HCT116 (cell line): ENCODE results near the gene ARRDC2. TPM values are rescaled to one million over a fixed set of nuclear protein-coding genes. Genes with fewer than 3 reads are reported as not detected.

Experiments
- ATAC-seq: fragments of 200-7000 bp; cut with Tn5 transposase; 2 replicates; pipeline ENCODE4 v1.9.1; 2020; ENCODE audit warnings: mild to moderate bottlenecking, moderate library complexity
- BruUV-seq: library from RNA; stranded (reverse); fragments of 400-500 nt; replicated peaks from 2 replicates; lab custom pipeline; 2021; lab: Mats Ljungman, UMichigan
- CTCF ChIA-PET: fragments of 300-600 bp; sonication (Branson Sonifier 250); formaldehyde crosslinking; loops from one replicate; lab custom pipeline; 2021; ENCODE audit warnings: antibody characterized with exemption; lab: Charles Lee
- POLR2A ChIA-PET: fragments of 300-600, 350-600 bp; sonication (Branson Sonifier 250); formaldehyde crosslinking; loops from one replicate; lab custom pipeline; 2021; ENCODE audit warnings: antibody characterized with exemption; lab: Charles Lee
- RAD21 ChIA-PET, 2 experiments: fragments of 300-600 bp; sonication (Branson Sonifier 250); formaldehyde crosslinking; loops; one replicate each; lab custom pipeline; 2023; ENCODE audit warnings: low total read pairs in 2 of 2; ENCODE audit not compliant: uncharacterized antibody in 2 of 2, unreplicated experiment in 2 of 2, low non-redundant PET in 1 of 2; lab: Charles Lee
- DNase-seq: peaks from one replicate; pipeline ENCODE4 v3.0.0-alpha.2; 2010; ENCODE audit warnings: low read depth, low spot score
- H2AFZ ChIP-seq: fragments of 200-600 bp; shearing (Covaris generic), sonication (generic); 2 replicates; pipeline ENCODE4 v1.6.1; 2017; ENCODE audit warnings: low read depth, mixed run types, mixed read lengths, antibody characterized with exemption, low read length; ENCODE audit not compliant: poor library complexity, severe bottlenecking
- H3K27ac ChIP-seq: 2 replicates; pipeline ENCODE4 v1.5.1; 2012; ENCODE audit warnings: low read depth, low read length
- H3K27me3 ChIP-seq: fragments of 200-600 bp; sonication (generic); 2 replicates; pipeline ENCODE4 v1.6.1; 2016; ENCODE audit warnings: mixed run types, low read length, mixed read lengths; ENCODE audit not compliant: insufficient read depth
- H3K36me3 ChIP-seq, 2 experiments: fragments of 200-500 bp in 1 of 2; fragments of 200-600 bp in 1 of 2; sonication (Bioruptor generic) in 1 of 2; sonication (generic) in 1 of 2; 2 replicates each; pipeline versions ENCODE4 v1.5.1 to v1.6.1; 2014 to 2016; ENCODE audit warnings: low read length in 2 of 2, inconsistent platforms in 1 of 2, mixed read lengths in 1 of 2, mixed run types in 1 of 2; ENCODE audit not compliant: insufficient read depth in 2 of 2, control insufficient read depth in 1 of 2
- H3K4me1 ChIP-seq, 2 experiments: fragments of 200-600 bp in 1 of 2; sonication (generic) in 1 of 2; 2 replicates each; pipeline versions ENCODE4 v1.5.1 to v1.6.1; 2012 to 2017; ENCODE audit warnings: low read length in 2 of 2, inconsistent platforms in 1 of 2, mild to moderate bottlenecking in 1 of 2, mixed read lengths in 1 of 2, mixed run types in 1 of 2, moderate library complexity in 1 of 2; ENCODE audit not compliant: insufficient read depth in 2 of 2, control insufficient read depth in 1 of 2
- H3K4me2 ChIP-seq: fragments of 200-600 bp; sonication (generic); 2 replicates; pipeline ENCODE4 v1.6.1; 2017; ENCODE audit warnings: mixed run types, low read length, mixed read lengths
- H3K4me3 ChIP-seq, 2 experiments: fragments of 200-600 bp in 1 of 2; sonication (generic) in 1 of 2; replicated peaks in 1 of 2; 2 replicates each; pipeline ENCODE4 v1.5.1; 2011 to 2016; ENCODE audit warnings: low read length in 2 of 2, control low read depth in 1 of 2, low read depth in 1 of 2, mild to moderate bottlenecking in 1 of 2, mixed read lengths in 1 of 2, mixed run types in 1 of 2
- H3K79me2 ChIP-seq: fragments of 200-600 bp; sonication (generic); 2 replicates; pipeline ENCODE4 v1.6.1; 2017; ENCODE audit warnings: mild to moderate bottlenecking, mixed run types, low read length, moderate library complexity, mixed read lengths; ENCODE audit not compliant: insufficient read depth
- H3K9ac ChIP-seq: fragments of 200-600 bp; sonication (generic); 2 replicates; pipeline ENCODE4 v1.6.1; 2016; ENCODE audit warnings: low read length, mixed read lengths
- H3K9me2 ChIP-seq: fragments of 200-600 bp; sonication (generic), shearing (Covaris generic); 2 replicates; pipeline ENCODE4 v1.6.1; 2017; ENCODE audit warnings: mixed run types, mild to moderate bottlenecking, moderate library complexity; ENCODE audit not compliant: insufficient read depth
- H3K9me3 ChIP-seq, 2 experiments: fragments of 200-500 bp in 1 of 2; fragments of 200-600 bp in 1 of 2; sonication (Bioruptor generic) in 1 of 2; sonication (generic) in 1 of 2; 2 replicates each; pipeline ENCODE4 v1.6.1; 2014 to 2017; ENCODE audit warnings: low read length in 2 of 2, mixed read lengths in 2 of 2, inconsistent platforms in 1 of 2, low read depth in 1 of 2, mild to moderate bottlenecking in 1 of 2, mixed run types in 1 of 2, moderate library complexity in 1 of 2; ENCODE audit not compliant: control insufficient read depth in 1 of 2, insufficient read depth in 1 of 2
- H4K20me1 ChIP-seq: fragments of 200-600 bp; sonication (generic), shearing (Covaris generic); 2 replicates; pipeline ENCODE4 v1.6.1; 2017; ENCODE audit warnings: mixed run types, mild to moderate bottlenecking, moderate library complexity; ENCODE audit not compliant: insufficient read depth
- CTCF ChIP-seq, 3 experiments: fragments of 200-600 bp in 1 of 3; sonication (generic) in 1 of 3; IDR thresholded peaks in 2 of 3; conservative IDR thresholded peaks in 1 of 3; 2 replicates each; pipeline ENCODE4 v1.5.1; 2012 to 2017; ENCODE audit warnings: low read depth in 2 of 3, low read length in 2 of 3, antibody characterized with exemption in 1 of 3, borderline replicate concordance in 1 of 3, control low read depth in 1 of 3, mild to moderate bottlenecking in 1 of 3, mixed read lengths in 1 of 3, mixed run types in 1 of 3, moderate library complexity in 1 of 3; ENCODE audit not compliant: insufficient read depth in 1 of 3
- EGR1 ChIP-seq: IDR thresholded peaks from 2 replicates; pipeline ENCODE4 v1.6.1; 2012; ENCODE audit warnings: low read depth
- EZH2phosphoT487 ChIP-seq: fragments of 200-600 bp; IDR thresholded peaks from 2 replicates; pipeline ENCODE4 v1.6.1; 2018; ENCODE audit warnings: antibody characterized with exemption, borderline replicate concordance
- FOSL1 ChIP-seq: IDR thresholded peaks from 2 replicates; pipeline ENCODE4 v1.6.1; 2012; ENCODE audit warnings: low read depth
- JUND ChIP-seq: IDR thresholded peaks from 2 replicates; pipeline ENCODE4 v1.6.1; 2012
- MAX ChIP-seq: IDR thresholded peaks from 2 replicates; pipeline ENCODE4 v1.6.1; 2012
- RAD21 ChIP-seq: IDR thresholded peaks from 2 replicates; pipeline ENCODE4 v1.6.1; 2012; ENCODE audit warnings: low read depth, mild to moderate bottlenecking
- REST ChIP-seq: IDR thresholded peaks from 2 replicates; pipeline ENCODE4 v1.6.1; 2012; ENCODE audit warnings: low read depth
- SIN3A ChIP-seq: IDR thresholded peaks from 2 replicates; pipeline ENCODE4 v1.6.1; 2012; ENCODE audit warnings: low read depth
- SRF ChIP-seq: IDR thresholded peaks from 2 replicates; pipeline ENCODE4 v1.6.1; 2012; ENCODE audit warnings: low read depth
- TCF7L2 ChIP-seq: IDR thresholded peaks from 2 replicates; pipeline ENCODE4 v1.7.0; 2011; ENCODE audit warnings: borderline replicate concordance, inconsistent platforms; ENCODE audit not compliant: insufficient read depth, insufficient read length; ENCODE audit errors: extremely low read depth
- YY1 ChIP-seq: IDR thresholded peaks from 2 replicates; pipeline ENCODE4 v1.6.1; 2011; ENCODE audit warnings: low read length, low read depth, moderate library complexity, mild to moderate bottlenecking; ENCODE audit not compliant: insufficient replicate concordance; ENCODE audit errors: extremely low read depth
- ZFX ChIP-seq: fragments of 450-650 bp; IDR thresholded peaks from 2 replicates; pipeline ENCODE4 v1.6.1; 2017
- intact Hi-C: fragments of 100-400 bp; cut with micrococcal nuclease; formaldehyde crosslinking; loops from 2 replicates; pipeline ENCODE4 v1.10.0; 2022
- total RNA-seq: library from RNA; stranded (reverse); gene quantifications from one replicate; pipeline ENCODE4 v1.2.1, GENCODE V29; 2021; ENCODE audit not compliant: unreplicated experiment

The ARRDC2 gene
- total RNA-seq, 1 experiment from 2014 or later, result 36.5 TPM

GRCh38 chr19:17973759-17974158, 34.2 kb upstream of the ARRDC2 start:
- Histone ChIP-seq H3K9me3 (no peaks in the 10 kb centered on the region), H3K4me2 (no peak overlapping the region), H3K4me3 (no peak overlapping the region), H4K20me1 (no peaks in the 10 kb centered on the region), H2AFZ (no peak overlapping the region), H3K9ac (no peak overlapping the region), H3K27me3 (no peaks in the 10 kb centered on the region), H3K4me1 (no peaks in the 10 kb centered on the region), H3K27ac (no peak overlapping the region), H3K36me3 (no peaks in the 10 kb centered on the region), H3K9me2 (no peaks in the 10 kb centered on the region), H3K79me2 (no peaks in the 10 kb centered on the region)
- BruUV-seq, result no TSS peak
- ChIA-PET POLR2A (no interaction called here), CTCF (no interaction called here), RAD21 (no interaction called here)
- TF ChIP-seq FOSL1 (no peak), REST (no peak), EGR1 (no peak), YY1 (no peak), MAX (no peak), SIN3A (no peak), RAD21 (no peak), JUND (no peak), EZH2phosphoT487 (no peak), TCF7L2 (no peak), SRF (no peak), ZFX (no peak), CTCF (IDR thresholded peaks at IDR 0.05 in 2 of 3, conservative IDR thresholded peaks at IDR 0.05 in 1 of 3; ENCODE audit: borderline replicate concordance in 1 of 3, insufficient read depth in 1 of 3, low read depth in 2 of 3, low read length in 2 of 3) (no peak)
- ATAC-seq, result no peak
- DNase-seq, result no peak
- intact Hi-C loops, result no loop called here
